Measurements from ENCODE around the gene USP10. TPM values are rescaled to one million over a fixed set of nuclear protein-coding genes. Genes with fewer than 3 reads are reported as not detected.

Gene USP10
- polyA plus RNA-seq, 2 of the 4 experiments (the other 2 are of a cell fraction): 61.5 to 93.5 TPM

DNA sequence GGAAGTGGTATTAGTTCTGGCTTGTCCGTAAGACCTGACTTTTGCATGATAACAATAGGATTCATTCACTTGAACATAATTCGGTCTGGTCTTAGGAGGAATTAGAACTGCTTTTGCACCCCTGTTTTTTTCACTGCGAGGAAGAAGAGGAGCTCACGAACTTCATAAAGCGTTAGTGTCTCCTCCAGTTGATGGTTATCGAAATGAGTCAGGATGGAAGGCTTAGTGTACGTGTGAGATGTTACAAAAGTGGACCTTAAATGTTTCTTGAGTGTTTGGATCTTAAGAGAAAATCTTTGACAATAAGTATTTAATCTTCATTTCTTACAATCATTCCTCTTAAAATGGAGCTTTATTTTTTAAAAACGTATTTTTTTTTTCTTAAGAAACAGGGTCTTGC, 52.8 kb downstream of the USP10 start:
- no peak for TF ChIP-seq NFE2L2 (conservative IDR thresholded peaks at IDR 0.05; ENCODE audit: low read length)
- FAIRE-seq (no peak), DNase-seq (ENCODE audit: low read depth in 1 of 2, low spot score in 1 of 2) (no peak), ATAC-seq (no peak)
- 89% methylated on average over 8 of the region's 8 CpGs for WGBS (ENCODE audit: missing lambda C conversion rate)
- Histone ChIP-seq H3K4me1 (peaks cover 25% of the 10 kb centered on the region), H3K4me3 (no peak overlapping the region), H3K27ac (no peak overlapping the region), H3K4me2 (no peak overlapping the region), H3K9me3 (no peaks in the 10 kb centered on the region)
- CTCF ChIA-PET: interaction anchor here (0.6 to 18.3 kb wide), 16 partner anchors 13 to 795 kb away, joined by 3 to 452 read pairs (median 10); no protein-coding TSS in a partner anchor
- POLR2A ChIA-PET: interaction anchor here (0.7 kb wide), 1 partner anchor 138 kb away, joined by 3 read pairs; no protein-coding TSS in a partner anchor

DNA sequence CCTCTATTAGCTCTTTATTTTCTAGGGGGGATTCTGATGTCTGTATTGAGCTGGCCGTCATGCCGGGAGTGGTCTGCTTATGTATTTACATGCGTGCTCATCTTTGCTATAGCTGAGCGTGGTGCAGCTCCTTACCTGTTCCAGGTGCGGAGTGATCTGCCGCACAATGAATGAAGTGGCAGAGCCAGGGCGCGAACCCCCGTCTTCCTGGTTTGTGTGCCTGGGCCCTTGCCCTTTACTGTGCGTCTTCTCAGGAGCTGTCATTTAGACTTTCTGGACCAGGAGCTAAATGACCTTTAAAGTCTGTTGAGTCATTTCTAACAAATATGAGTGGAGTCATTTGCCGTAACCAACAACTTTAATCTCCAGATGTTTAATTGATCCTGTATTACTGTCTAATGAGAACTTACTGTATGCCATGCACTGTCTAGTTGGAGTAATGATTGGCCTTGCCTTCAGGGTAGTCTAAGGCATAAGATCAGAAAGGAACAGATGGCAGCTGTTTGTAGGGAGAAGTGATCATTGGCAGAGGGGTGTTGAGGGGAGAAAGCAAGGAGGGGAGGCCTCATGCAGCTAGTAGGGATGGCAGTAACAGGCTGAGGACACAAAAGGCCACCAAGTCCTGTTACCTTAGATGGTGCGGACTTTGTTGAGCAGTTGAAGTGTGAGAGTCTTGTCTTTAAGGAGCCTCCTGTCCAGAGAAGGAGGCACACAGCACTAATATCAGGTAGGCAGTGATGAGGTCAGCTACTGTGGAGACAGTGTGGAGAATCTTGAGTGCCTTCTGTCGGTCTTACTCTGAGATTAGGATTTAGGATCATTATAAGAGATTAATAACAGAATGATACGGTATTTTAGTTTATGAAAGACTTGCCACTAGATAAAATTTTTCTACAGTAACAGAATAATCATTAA, 53.9 kb downstream of the USP10 start:
- no peak for DNase-seq (ENCODE audit: low read depth in 1 of 2, low spot score in 1 of 2)
- peak; percentile 71 to 77 for ATAC-seq
- TF ChIP-seq, protein P1, sequence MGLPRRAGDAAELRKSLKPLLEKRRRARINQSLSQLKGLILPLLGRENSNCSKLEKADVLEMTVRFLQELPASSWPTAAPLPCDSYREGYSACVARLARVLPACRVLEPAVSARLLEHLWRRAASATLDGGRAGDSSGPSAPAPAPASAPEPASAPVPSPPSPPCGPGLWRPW (IDR thresholded peaks at IDR 0.05): no peak
- TF ChIP-seq ZSCAN20 (CRISPR knock-in tag; IDR thresholded peaks at IDR 0.05) (no peak), NR3C1 (IDR thresholded peaks at IDR 0.05) (no peak)
- ChIA-PET CTCF (interaction anchor here (0.6 to 18.3 kb wide), 56 partner anchors 12 to 794 kb away, joined by 3 to 452 read pairs (median 6); partner anchors contain the start of gene CRISPLD2), POLR2A (interaction anchor here (0.7 to 1.1 kb wide), 2 partner anchors 139 to 217 kb away, joined by 3 read pairs; no protein-coding TSS in a partner anchor)
- H3K27ac ChIP-seq: 0 out of 6 replicates have a peak overlapping the region, but pooled peaks of 1 of the 2 experiments have one; percentile 9
- H3K9me3 ChIP-seq: no peaks in the 10 kb centered on the region
- FAIRE-seq: no peak
- peak overlapping the region; percentile 22; the same call in 2 of the 3 replicates for H3K4me2 ChIP-seq
- WGBS (ENCODE audit: missing lambda C conversion rate): 88% methylated on average over 14 of the region's 14 CpGs
- no peak overlapping the region for H3K4me3 ChIP-seq
- peaks cover 25% of the 10 kb centered on the region for H3K4me1 ChIP-seq

DNA sequence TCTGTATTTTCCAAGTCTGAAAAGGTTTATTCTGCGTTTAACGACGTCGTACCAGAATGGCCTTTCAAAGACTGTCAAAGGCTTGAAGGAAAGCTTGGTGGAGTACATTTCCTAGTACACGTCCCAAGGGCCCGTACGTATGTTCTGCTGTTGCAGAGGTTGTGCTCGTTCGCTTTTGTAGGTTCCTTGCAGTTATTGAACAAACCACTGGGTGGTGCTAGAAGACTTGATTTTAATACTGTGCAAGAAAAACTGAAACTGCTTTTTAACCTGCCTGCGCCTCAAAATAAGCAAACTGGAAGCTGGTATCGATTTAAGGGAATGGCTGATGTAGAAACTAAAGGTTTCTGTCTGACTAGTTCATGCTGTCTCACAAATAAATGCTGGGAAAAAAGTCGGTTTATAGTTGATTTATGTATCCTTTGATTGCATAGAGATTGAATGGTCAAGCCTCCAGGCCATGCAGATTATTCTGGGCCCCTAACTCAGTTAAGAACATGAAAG, 54.6 kb downstream of the USP10 start:
- DNase-seq (ENCODE audit: low read depth in 1 of 2, low spot score in 1 of 2) (peak; percentile 78 to 86), FAIRE-seq (peak; percentile 59), ATAC-seq (peak; percentile 88 to 90)
- no peak overlapping the region for H3K27ac ChIP-seq
- ChIA-PET CTCF (interaction anchor here (0.6 to 18.3 kb wide), 64 partner anchors 9 to 740 kb away, joined by 3 to 452 read pairs (median 5); partner anchors contain the start of gene CRISPLD2), POLR2A (interaction anchor here (1.1 kb wide), 1 partner anchor 217 kb away, joined by 3 read pairs; no protein-coding TSS in a partner anchor)
- peak; percentile 79 to 86 for TF ChIP-seq RAD21 (conservative IDR thresholded peaks at IDR 0.05 in 1 of 2, IDR thresholded peaks at IDR 0.05 in 1 of 2)
- 0 out of 2 replicates have a peak, but pooled peaks have one; percentile 31 for TF ChIP-seq FOSB (CRISPR knock-in tag; IDR thresholded peaks at IDR 0.05)
- TF ChIP-seq, protein P2, sequence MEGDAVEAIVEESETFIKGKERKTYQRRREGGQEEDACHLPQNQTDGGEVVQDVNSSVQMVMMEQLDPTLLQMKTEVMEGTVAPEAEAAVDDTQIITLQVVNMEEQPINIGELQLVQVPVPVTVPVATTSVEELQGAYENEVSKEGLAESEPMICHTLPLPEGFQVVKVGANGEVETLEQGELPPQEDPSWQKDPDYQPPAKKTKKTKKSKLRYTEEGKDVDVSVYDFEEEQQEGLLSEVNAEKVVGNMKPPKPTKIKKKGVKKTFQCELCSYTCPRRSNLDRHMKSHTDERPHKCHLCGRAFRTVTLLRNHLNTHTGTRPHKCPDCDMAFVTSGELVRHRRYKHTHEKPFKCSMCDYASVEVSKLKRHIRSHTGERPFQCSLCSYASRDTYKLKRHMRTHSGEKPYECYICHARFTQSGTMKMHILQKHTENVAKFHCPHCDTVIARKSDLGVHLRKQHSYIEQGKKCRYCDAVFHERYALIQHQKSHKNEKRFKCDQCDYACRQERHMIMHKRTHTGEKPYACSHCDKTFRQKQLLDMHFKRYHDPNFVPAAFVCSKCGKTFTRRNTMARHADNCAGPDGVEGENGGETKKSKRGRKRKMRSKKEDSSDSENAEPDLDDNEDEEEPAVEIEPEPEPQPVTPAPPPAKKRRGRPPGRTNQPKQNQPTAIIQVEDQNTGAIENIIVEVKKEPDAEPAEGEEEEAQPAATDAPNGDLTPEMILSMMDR (IDR thresholded peaks at IDR 0.05): peak; percentile 89
- peak; percentile 78 for TF ChIP-seq SMC3 (IDR thresholded peaks at IDR 0.05)
- TF ChIP-seq, protein P3, sequence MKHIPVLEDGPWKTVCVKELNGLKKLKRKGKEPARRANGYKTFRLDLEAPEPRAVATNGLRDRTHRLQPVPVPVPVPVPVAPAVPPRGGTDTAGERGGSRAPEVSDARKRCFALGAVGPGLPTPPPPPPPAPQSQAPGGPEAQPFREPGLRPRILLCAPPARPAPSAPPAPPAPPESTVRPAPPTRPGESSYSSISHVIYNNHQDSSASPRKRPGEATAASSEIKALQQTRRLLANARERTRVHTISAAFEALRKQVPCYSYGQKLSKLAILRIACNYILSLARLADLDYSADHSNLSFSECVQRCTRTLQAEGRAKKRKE (CRISPR knock-in tag; IDR thresholded peaks at IDR 0.05; ENCODE audit: low read depth): no peak
- TF ChIP-seq HEYL (CRISPR knock-in tag; IDR thresholded peaks at IDR 0.05): no peak
- no peak for TF ChIP-seq ZSCAN20 (CRISPR knock-in tag; IDR thresholded peaks at IDR 0.05)
- no peak for TF ChIP-seq TP53 (CRISPR knock-in tag; IDR thresholded peaks at IDR 0.05)
- no peak for TF ChIP-seq PHF8 (IDR thresholded peaks at IDR 0.05; ENCODE audit: borderline replicate concordance, low read depth)
- TF ChIP-seq MYC (IDR thresholded peaks at IDR 0.05; ENCODE audit: borderline replicate concordance, low read length): no peak
- no peak for TF ChIP-seq HOXB5 (CRISPR knock-in tag; IDR thresholded peaks at IDR 0.05)
- TF ChIP-seq CHD4 (IDR thresholded peaks at IDR 0.05; ENCODE audit: borderline replicate concordance): no peak
- WGBS (ENCODE audit: missing lambda C conversion rate): 9% methylated on average over 12 of the region's 12 CpGs
- H3K9me3 ChIP-seq: no peaks in the 10 kb centered on the region
- no peak overlapping the region for H3K4me3 ChIP-seq
- peak overlapping the region; percentile 22; the same call in 2 of the 3 replicates for H3K4me2 ChIP-seq
- peaks cover 25% of the 10 kb centered on the region for H3K4me1 ChIP-seq

All from A549 (cell line).